ENCODE data around the gene SCUBE1.

GRCh38 chr22:43334378-43334777, 8.8 kb downstream of the SCUBE1 start:
- TF ChIP-seq CTCF (IDR thresholded peaks at IDR 0.05) (no peak), POLR2AphosphoS5 (IDR thresholded peaks at IDR 0.05) (no peak)
